AG04450 (cell line): Measurements from ENCODE around the gene MRPL17. TPM values are rescaled to one million over a fixed set of nuclear protein-coding genes. Genes with fewer than 3 reads are reported as not detected.
"Not testable (repeated sequence)": the region's sequence is repeated elsewhere in the genome, so short reads cannot be mapped to it uniquely, and the experiment has no call there.

Experiments
- CTCF ChIA-PET: fragments of 300-600, 350-600 bp; formaldehyde crosslinking; extraction: SDS; loops from one replicate; lab custom pipeline; 2022; ENCODE audit warnings: antibody characterized with exemption, inconsistent platforms; lab: Charles Lee
- POLR2A ChIA-PET: fragments of 350-600 bp; formaldehyde crosslinking; extraction: SDS; loops from one replicate; lab custom pipeline; 2021; ENCODE audit warnings: antibody characterized with exemption, inconsistent platforms; lab: Yijun Ruan, JAX
- DNase-seq: peaks from one replicate; pipeline ENCODE4 v3.0.0-alpha.2; 2011; ENCODE audit warnings: low read depth, low spot score
- H3K27ac ChIP-seq: one replicate; pipeline ENCODE4 v1.5.1; 2012; ENCODE audit warnings: low read depth, low read length, control low read depth
- H3K27me3 ChIP-seq: one replicate; pipeline ENCODE4 v1.6.0; 2012; ENCODE audit warnings: low read length; ENCODE audit not compliant: control insufficient read depth, insufficient read depth
- H3K4me3 ChIP-seq: 2 replicates; pipeline ENCODE4 v1.5.1; 2011; ENCODE audit warnings: mild to moderate bottlenecking, low read depth, low read length, control low read depth
- H3K9me3 ChIP-seq: 2 replicates; pipeline ENCODE4 v1.5.1; 2012; ENCODE audit warnings: low read length; ENCODE audit not compliant: control insufficient read depth, insufficient read depth
- polyA plus RNA-seq: library from polyadenylated mRNA; depleted of rRNA; stranded (reverse); fragments of >200 nt; gene quantifications from 2 replicates; pipeline ENCODE4 v1.2.3, GENCODE V29; 2011
- TF ChIP-seq, protein P1 (sequence below): IDR thresholded peaks from 2 replicates; pipeline ENCODE4 v1.5.1; 2011; ENCODE audit warnings: low read depth, low read length, control low read depth, inconsistent platforms

MRPL17 gene
- polyA plus RNA-seq, 1 experiment, result 63.3 TPM

DNA sequence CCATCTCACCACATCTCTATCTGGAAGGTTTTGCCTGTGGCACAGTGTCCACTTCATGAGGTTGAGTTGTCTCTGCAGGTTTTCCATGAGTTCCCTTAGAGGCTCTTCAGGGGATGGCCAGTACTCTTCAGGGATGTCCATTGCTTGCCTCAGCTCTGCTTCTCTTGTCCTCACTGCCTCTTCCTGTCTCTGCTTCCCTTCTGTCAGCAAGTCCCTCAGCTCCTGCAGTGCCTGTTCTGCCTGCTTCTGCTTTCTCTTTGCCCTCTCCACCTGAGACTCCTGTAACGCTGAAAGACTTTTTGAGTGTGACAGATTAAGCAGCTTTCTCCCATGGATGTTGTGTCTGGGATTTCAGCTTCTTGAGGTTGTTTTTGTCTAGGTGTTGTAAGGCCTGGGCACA, 38.2 kb upstream of the MRPL17 start:
- no peak for DNase-seq
- TF ChIP-seq, protein P1, sequence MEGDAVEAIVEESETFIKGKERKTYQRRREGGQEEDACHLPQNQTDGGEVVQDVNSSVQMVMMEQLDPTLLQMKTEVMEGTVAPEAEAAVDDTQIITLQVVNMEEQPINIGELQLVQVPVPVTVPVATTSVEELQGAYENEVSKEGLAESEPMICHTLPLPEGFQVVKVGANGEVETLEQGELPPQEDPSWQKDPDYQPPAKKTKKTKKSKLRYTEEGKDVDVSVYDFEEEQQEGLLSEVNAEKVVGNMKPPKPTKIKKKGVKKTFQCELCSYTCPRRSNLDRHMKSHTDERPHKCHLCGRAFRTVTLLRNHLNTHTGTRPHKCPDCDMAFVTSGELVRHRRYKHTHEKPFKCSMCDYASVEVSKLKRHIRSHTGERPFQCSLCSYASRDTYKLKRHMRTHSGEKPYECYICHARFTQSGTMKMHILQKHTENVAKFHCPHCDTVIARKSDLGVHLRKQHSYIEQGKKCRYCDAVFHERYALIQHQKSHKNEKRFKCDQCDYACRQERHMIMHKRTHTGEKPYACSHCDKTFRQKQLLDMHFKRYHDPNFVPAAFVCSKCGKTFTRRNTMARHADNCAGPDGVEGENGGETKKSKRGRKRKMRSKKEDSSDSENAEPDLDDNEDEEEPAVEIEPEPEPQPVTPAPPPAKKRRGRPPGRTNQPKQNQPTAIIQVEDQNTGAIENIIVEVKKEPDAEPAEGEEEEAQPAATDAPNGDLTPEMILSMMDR, result no peak
- H3K27ac ChIP-seq, result no peak overlapping the region
- ChIA-PET CTCF (interaction anchor here (1.1 to 2.1 kb wide), 2 partner anchors 16 to 17 kb away, joined by 5 to 8 read pairs; no protein-coding TSS in a partner anchor), POLR2A (no interaction called here)
- no peak overlapping the region for H3K4me3 ChIP-seq
- no peaks in the 10 kb centered on the region for H3K9me3 ChIP-seq
- H3K27me3 ChIP-seq, result no peaks in the 10 kb centered on the region

DNA sequence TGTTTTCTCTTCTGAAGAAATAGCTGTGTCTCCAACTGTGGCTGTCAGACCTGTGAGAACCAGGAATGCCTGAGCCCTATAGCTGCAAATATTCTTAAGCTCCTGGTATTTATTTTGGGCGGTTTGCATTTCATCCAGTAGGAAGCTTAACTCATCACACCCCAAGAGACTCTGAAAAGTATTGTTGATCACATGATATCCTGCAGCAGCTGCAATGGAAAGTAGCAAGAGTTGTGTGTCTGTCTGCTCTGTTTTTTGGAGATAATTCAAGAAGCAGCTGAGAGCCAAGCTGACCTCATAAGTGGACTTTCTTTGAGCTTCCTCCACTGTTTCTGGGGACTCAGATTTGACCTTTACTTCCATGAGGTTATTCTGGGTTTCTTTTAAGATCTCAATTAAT, 36.4 kb upstream of the MRPL17 start:
- H3K9me3 ChIP-seq, result no peaks in the 10 kb centered on the region
- CTCF ChIA-PET, result interaction anchor here (1.1 to 2.1 kb wide), 2 partner anchors 14 to 18 kb away, joined by 4 to 8 read pairs; no protein-coding TSS in a partner anchor
- no peak overlapping the region for H3K27ac ChIP-seq
- DNase-seq, result no peak
- POLR2A ChIA-PET, result no interaction called here
- H3K4me3 ChIP-seq, result no peak overlapping the region
- TF ChIP-seq, protein P1, result no peak
- no peaks in the 10 kb centered on the region for H3K27me3 ChIP-seq

DNA sequence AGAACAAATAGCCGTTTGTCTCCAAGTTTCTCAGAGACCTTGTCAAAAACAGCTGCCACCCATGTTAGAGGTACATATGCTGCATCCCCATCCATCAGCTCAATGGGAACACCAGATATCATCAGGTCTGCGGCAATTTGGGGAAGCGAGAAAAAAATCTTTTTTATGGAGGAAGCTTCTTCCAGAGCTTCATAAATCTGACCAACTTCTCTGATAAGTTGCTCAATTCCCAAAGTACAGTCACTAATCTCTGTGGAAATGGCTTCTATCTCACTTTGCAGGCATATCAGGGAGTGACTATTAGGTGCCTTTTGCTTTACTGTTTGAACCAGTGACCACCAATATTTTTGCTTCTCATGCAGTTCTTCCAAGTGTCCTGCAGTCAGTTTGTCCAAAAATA, 34.3 kb upstream of the MRPL17 start:
- Histone ChIP-seq H3K9me3 (no peaks in the 10 kb centered on the region), H3K27me3 (no peaks in the 10 kb centered on the region), H3K4me3 (no peak overlapping the region), H3K27ac (no peak overlapping the region)
- TF ChIP-seq, protein P1, result no peak
- no peak for DNase-seq
- CTCF ChIA-PET, result interaction anchor here (0.9 to 1.0 kb wide), 2 partner anchors 11 to 38 kb away, joined by 4 read pairs; no protein-coding TSS in a partner anchor
- POLR2A ChIA-PET, result no interaction called here

GRCh38 chr11:6711552-6711951, 28.4 kb upstream of the MRPL17 start:
- CTCF ChIA-PET, H3K27me3 ChIP-seq, POLR2A ChIA-PET, DNase-seq, H3K4me3 ChIP-seq, H3K9me3 ChIP-seq, H3K27ac ChIP-seq: not testable (repeated sequence)
- TF ChIP-seq, protein P1, result peak; percentile 42

GRCh38 chr11:6708876-6709275, 25.7 kb upstream of the MRPL17 start:
- ChIA-PET POLR2A (no interaction called here), CTCF (interaction anchor here (0.9 to 1.2 kb wide), 2 partner anchors 177 to 330 kb away, joined by 3 to 4 read pairs; no protein-coding TSS in a partner anchor)
- Histone ChIP-seq H3K27ac (no peak overlapping the region), H3K27me3 (no peaks in the 10 kb centered on the region), H3K4me3 (no peak overlapping the region), H3K9me3 (no peaks in the 10 kb centered on the region)
- no peak for DNase-seq
- TF ChIP-seq, protein P1, result no peak
